ENCODE data around the gene TYROBP.
"Not testable (repeated sequence)": the region's sequence is repeated elsewhere in the genome, so short reads cannot be mapped to it uniquely, and the experiment has no call there.

The TYROBP gene

DNA sequence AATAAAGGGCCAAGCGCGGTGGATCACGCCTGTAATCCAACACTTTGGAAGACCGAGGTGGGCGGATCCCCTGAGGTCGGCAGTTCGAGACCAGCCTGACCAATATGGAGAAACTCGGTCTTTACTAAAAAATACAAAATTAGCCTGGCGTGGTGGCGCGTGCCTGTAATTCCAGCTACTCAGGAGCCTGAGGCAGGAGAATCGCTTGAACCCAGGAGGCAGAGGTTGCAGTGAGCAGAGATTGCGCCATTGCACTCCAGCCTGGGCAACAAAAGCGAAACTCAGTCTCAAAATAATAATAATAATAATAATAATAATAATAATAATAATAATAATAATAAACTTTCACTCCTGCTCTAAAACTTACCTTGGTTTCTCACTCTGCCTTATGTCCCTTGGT, 2.3 kb upstream of the TYROBP start:
- not testable (repeated sequence) for H3K4me3 ChIP-seq (ENCODE audit: low read length in 2 of 2); H3K4me1 ChIP-seq (ENCODE audit: control insufficient read depth in 2 of 2, insufficient read depth in 2 of 2, low read length in 2 of 2); H3K36me3 ChIP-seq (ENCODE audit: control insufficient read depth in 2 of 2, insufficient read depth in 2 of 2, low read length in 2 of 2); H3K27ac ChIP-seq (ENCODE audit: low read depth in 2 of 2, low read length in 2 of 2); H3K27me3 ChIP-seq (ENCODE audit: control insufficient read depth in 2 of 2, insufficient read depth in 2 of 2, low read length in 2 of 2); H3K9ac ChIP-seq (ENCODE audit: low read depth in 1 of 2, low read length in 2 of 2); H3K9me3 ChIP-seq (ENCODE audit: control insufficient read depth in 2 of 2, low read length in 2 of 2)

DNA sequence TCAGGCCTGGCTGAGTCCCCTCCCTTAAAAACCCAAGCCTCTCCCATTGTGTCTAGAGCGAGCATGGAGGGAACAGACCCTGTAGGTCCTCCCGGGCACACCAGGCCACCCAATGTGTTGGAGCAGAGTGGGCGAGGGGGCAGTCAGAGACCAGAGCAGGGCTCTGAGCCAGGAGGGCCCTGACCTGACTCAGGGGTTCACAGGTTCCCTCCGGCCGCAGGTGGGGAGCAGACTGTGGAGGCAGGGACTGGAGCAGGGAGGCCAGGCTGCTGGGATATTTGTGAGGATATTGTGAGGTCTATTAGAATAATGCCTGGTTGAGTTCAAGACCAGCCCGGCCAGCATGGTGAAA, 1.6 kb upstream of the TYROBP start:
- Histone ChIP-seq H3K9me3 (ENCODE audit: control insufficient read depth in 2 of 2, low read length in 2 of 2) (no peaks in the 10 kb centered on the region), H3K36me3 (ENCODE audit: control insufficient read depth in 2 of 2, insufficient read depth in 2 of 2, low read length in 2 of 2) (no peaks in the 10 kb centered on the region), H3K4me3 (ENCODE audit: low read length in 2 of 2) (no peak overlapping the region), H3K27me3 (ENCODE audit: control insufficient read depth in 2 of 2, insufficient read depth in 2 of 2, low read length in 2 of 2) (no peaks in the 10 kb centered on the region), H3K9ac (ENCODE audit: low read depth in 1 of 2, low read length in 2 of 2) (no peak overlapping the region), H3K27ac (ENCODE audit: low read depth in 2 of 2, low read length in 2 of 2) (peak overlapping the region; percentile 52 to 68), H3K4me1 (ENCODE audit: control insufficient read depth in 2 of 2, insufficient read depth in 2 of 2, low read length in 2 of 2) (peaks cover 2% of the 10 kb centered on the region in 2 donors)

DNA sequence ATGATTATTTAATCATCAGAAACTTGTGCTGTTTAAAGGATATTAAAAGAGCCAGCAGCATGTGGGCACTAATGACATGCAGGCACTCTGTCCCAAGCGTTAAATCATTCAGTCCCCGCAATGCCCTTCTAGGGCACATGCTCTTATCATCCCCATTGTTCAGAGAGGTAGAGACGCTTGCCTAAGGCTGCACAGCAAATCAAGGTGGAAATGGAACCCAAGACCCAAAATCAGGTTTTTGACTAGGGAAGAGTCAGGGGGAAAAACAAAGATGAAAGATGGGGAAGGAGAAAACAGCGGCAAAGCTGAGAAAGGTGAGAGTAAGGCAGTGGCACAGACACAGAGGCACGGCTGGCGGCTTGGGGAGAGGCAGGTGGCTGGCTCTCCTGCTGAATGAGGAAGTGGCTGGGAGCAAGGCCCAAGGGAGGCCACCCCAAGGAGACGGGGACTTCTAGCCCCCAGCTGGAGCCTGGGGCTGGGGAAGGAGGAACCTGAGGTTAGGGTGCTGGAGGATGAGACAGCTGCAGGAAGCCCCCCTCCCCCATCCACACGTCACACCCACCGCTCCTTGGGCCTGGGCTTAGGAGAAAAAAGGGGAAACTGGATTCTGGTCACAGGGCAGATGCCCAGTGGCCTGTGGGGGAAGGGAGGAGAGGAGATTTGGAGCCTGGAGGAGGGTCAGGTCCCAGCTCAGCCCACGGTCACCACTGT, 1.0 kb upstream of the TYROBP start:
- H3K27ac ChIP-seq (ENCODE audit: low read depth in 2 of 2, low read length in 2 of 2): peak overlapping the region; percentile 48 to 72
- H3K9ac ChIP-seq (ENCODE audit: low read depth in 1 of 2, low read length in 2 of 2): no peak overlapping the region
- H3K4me1 ChIP-seq (ENCODE audit: control insufficient read depth in 2 of 2, insufficient read depth in 2 of 2, low read length in 2 of 2): peaks cover 2% of the 10 kb centered on the region in 2 donors
- no peak overlapping the region for H3K4me3 ChIP-seq (ENCODE audit: low read length in 2 of 2)
- no peaks in the 10 kb centered on the region for H3K9me3 ChIP-seq (ENCODE audit: control insufficient read depth in 2 of 2, low read length in 2 of 2)
- no peaks in the 10 kb centered on the region for H3K36me3 ChIP-seq (ENCODE audit: control insufficient read depth in 2 of 2, insufficient read depth in 2 of 2, low read length in 2 of 2)
- no peaks in the 10 kb centered on the region for H3K27me3 ChIP-seq (ENCODE audit: control insufficient read depth in 2 of 2, insufficient read depth in 2 of 2, low read length in 2 of 2)

DNA sequence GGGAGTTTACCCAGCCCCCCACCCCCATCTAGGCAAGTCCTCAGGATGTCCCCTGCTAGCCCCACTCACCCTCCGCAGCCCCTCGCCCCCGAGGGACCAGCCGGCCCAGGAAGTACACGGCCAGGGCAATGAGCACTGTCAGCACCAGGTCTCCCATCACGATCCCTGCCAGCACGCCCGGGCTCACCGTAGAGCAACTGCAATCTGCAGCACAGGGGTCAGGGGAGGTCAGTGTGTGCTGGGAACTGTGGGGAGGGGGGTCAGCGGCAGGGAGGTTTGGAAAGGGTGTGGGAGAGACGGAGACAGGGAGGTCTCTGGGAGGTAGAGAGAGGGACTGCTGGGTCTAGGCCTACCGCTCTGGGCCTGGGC, 734 bp downstream of the TYROBP start:
- peak overlapping the region; percentile 50 to 72 for H3K27ac ChIP-seq (ENCODE audit: low read depth in 2 of 2, low read length in 2 of 2)
- H3K36me3 ChIP-seq (ENCODE audit: control insufficient read depth in 2 of 2, insufficient read depth in 2 of 2, low read length in 2 of 2): no peaks in the 10 kb centered on the region
- no peaks in the 10 kb centered on the region for H3K27me3 ChIP-seq (ENCODE audit: control insufficient read depth in 2 of 2, insufficient read depth in 2 of 2, low read length in 2 of 2)
- peak overlapping the region in 1 of 2 donors; percentile 54 for H3K9ac ChIP-seq (ENCODE audit: low read depth in 1 of 2, low read length in 2 of 2)
- peaks cover 2 to 5% of the 10 kb centered on the region in 2 donors for H3K4me1 ChIP-seq (ENCODE audit: control insufficient read depth in 2 of 2, insufficient read depth in 2 of 2, low read length in 2 of 2)
- H3K4me3 ChIP-seq (ENCODE audit: low read length in 2 of 2): peak overlapping the region in 1 of 2 donors; percentile 63
- no peaks in the 10 kb centered on the region for H3K9me3 ChIP-seq (ENCODE audit: control insufficient read depth in 2 of 2, low read length in 2 of 2)

DNA sequence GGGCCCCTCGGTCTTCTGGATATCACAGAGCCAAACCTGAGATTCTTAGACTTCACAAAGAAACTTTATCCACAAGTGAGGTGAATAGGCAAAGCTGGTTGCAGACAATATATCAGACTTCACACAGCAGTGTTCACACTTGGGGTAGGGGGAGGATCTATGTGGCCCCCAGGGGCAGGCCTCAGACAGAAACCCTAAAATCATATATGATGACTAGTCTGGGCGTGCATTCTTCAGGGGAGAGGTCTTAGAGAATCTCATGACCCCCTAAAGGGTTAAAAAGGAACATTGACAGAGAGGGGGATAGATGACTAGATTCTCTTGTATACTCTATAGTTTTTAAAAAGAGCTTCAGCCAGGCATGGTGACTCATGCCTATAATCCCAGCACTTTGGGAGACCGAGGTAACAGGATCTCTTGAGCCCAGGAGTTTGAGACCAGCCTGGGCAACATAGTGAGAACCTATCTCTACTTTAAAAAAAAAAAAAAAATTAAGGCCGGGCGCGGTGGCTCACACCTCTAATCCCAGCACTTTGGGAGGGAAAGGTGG, 2.8 kb downstream of the TYROBP start:
- Histone ChIP-seq H3K9me3 (ENCODE audit: control insufficient read depth in 2 of 2, low read length in 2 of 2) (no peaks in the 10 kb centered on the region), H3K4me1 (ENCODE audit: control insufficient read depth in 2 of 2, insufficient read depth in 2 of 2, low read length in 2 of 2) (peaks cover 2 to 10% of the 10 kb centered on the region in 2 donors), H3K27ac (ENCODE audit: low read depth in 2 of 2, low read length in 2 of 2) (peak overlapping the region in 1 of 2 donors; percentile 85), H3K9ac (ENCODE audit: low read depth in 1 of 2, low read length in 2 of 2) (no peak overlapping the region), H3K27me3 (ENCODE audit: control insufficient read depth in 2 of 2, insufficient read depth in 2 of 2, low read length in 2 of 2) (no peaks in the 10 kb centered on the region), H3K36me3 (ENCODE audit: control insufficient read depth in 2 of 2, insufficient read depth in 2 of 2, low read length in 2 of 2) (no peaks in the 10 kb centered on the region), H3K4me3 (ENCODE audit: low read length in 2 of 2) (no peak overlapping the region)

DNA sequence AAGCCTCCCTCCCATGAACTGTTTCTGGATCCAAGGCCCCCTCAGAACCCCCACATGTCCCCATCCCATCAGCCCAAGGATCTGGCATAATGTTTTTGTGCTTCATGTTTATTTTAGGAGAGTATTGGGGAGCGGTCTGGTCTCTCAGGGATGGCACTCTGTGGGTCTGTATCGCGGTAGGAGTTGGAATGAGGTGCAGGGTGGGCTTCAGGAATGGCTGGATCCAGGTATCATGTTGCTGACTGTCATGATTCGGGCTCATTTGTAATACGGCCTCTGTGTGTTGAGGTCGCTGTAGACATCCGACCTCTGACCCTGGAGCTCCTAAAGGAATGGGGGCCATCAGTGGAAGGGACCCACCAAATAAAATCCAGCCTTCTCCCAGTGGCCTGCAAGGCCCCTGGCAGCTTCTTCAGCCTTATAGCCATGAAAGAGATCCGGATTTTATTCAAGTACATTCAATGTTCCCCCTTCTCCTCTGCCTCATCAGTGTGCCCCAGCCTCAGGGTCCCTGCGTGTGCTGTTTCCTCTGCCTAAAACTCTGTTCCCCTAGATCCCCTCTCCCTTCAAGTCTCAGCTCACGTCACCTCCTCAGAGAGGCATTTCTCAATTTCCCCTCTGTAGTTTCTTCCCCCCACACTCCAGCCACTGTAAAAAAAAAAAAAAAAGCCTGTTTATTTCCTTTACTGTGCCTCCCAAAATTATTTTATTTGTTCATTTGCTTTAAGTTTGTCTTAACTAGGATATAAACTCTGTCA, 3.6 kb downstream of the TYROBP start:
- no peaks in the 10 kb centered on the region for H3K9me3 ChIP-seq (ENCODE audit: control insufficient read depth in 2 of 2, low read length in 2 of 2)
- no peak overlapping the region for H3K9ac ChIP-seq (ENCODE audit: low read depth in 1 of 2, low read length in 2 of 2)
- H3K27me3 ChIP-seq (ENCODE audit: control insufficient read depth in 2 of 2, insufficient read depth in 2 of 2, low read length in 2 of 2): no peaks in the 10 kb centered on the region
- H3K4me1 ChIP-seq (ENCODE audit: control insufficient read depth in 2 of 2, insufficient read depth in 2 of 2, low read length in 2 of 2): peaks cover 2 to 8% of the 10 kb centered on the region in 2 donors
- peak overlapping the region; percentile 41 to 85 for H3K27ac ChIP-seq (ENCODE audit: low read depth in 2 of 2, low read length in 2 of 2)
- no peak overlapping the region for H3K4me3 ChIP-seq (ENCODE audit: low read length in 2 of 2)
- no peaks in the 10 kb centered on the region for H3K36me3 ChIP-seq (ENCODE audit: control insufficient read depth in 2 of 2, insufficient read depth in 2 of 2, low read length in 2 of 2)

DNA sequence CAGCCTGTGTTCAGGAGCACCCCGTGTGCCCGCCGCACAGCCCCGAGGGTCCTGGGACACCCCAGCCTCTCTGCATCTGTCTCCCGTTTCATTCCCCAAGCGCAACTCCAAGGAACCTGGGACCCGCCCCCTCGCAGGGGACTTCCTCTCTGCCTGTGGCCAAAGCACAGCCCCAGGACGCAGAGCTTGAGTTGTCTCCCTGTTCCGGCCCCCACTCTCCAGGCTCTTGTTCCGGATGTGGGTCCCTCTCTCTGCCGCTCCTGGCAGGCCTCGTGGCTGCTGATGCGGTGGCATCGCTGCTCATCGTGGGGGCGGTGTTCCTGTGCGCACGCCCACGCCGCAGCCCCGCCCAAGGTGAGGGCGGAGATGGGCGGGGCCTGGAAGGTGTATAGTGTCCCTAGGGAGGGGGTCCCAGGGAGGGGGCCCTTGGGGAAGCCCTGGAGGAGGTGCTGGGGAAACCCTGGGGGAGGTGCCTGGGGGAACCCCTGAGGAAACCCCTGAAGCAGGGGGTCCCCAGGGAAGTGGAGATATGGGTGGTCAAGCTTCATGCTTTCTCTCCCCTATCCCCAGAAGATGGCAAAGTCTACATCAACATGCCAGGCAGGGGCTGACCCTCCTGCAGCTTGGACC, 4.4 kb downstream of the TYROBP start:
- Histone ChIP-seq H3K27me3 (ENCODE audit: control insufficient read depth in 2 of 2, insufficient read depth in 2 of 2, low read length in 2 of 2) (no peaks in the 10 kb centered on the region), H3K4me1 (ENCODE audit: control insufficient read depth in 2 of 2, insufficient read depth in 2 of 2, low read length in 2 of 2) (peaks cover 2 to 8% of the 10 kb centered on the region in 2 donors), H3K36me3 (ENCODE audit: control insufficient read depth in 2 of 2, insufficient read depth in 2 of 2, low read length in 2 of 2) (no peaks in the 10 kb centered on the region), H3K9ac (ENCODE audit: low read depth in 1 of 2, low read length in 2 of 2) (peak overlapping the region; percentile 36 to 41), H3K9me3 (ENCODE audit: control insufficient read depth in 2 of 2, low read length in 2 of 2) (no peaks in the 10 kb centered on the region), H3K4me3 (ENCODE audit: low read length in 2 of 2) (peak overlapping the region; percentile 6 to 60), H3K27ac (ENCODE audit: low read depth in 2 of 2, low read length in 2 of 2) (peak overlapping the region; percentile 64 to 85)

DNA sequence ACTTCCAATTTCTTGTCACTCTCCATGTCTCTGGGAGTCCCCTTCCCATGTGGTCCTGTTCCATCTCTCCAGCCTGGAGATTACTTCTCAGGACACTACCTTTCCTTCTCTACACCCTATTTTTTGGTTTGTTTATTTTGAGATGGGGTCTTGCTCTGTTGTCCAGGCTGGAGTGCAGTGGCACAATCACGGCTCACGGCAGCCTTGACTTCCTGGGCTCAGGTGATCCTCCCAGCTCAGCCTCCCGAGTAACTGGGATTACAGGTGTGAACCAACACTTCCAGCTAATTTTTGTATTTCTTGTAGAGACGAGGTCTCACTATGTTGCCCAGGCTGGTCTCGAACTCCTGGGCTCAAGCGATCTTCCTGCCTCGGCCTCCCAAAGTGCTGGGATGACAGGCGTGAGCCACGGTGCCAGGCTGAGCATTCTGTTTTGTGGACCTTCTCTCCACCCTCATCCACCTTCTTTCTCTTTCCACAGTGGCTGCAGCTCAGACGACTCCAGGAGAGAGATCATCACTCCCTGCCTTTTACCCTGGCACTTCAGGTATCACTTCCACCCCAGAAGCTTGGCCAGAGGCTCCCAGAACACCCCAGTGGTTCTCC, 5.1 kb downstream of the TYROBP start:
- Histone ChIP-seq H3K4me3 (ENCODE audit: low read length in 2 of 2) (peak overlapping the region; percentile 45 to 60), H3K27ac (ENCODE audit: low read depth in 2 of 2, low read length in 2 of 2) (peak overlapping the region; percentile 64 to 85), H3K4me1 (ENCODE audit: control insufficient read depth in 2 of 2, insufficient read depth in 2 of 2, low read length in 2 of 2) (peaks cover 8 to 11% of the 10 kb centered on the region in 2 donors), H3K27me3 (ENCODE audit: control insufficient read depth in 2 of 2, insufficient read depth in 2 of 2, low read length in 2 of 2) (no peaks in the 10 kb centered on the region), H3K9me3 (ENCODE audit: control insufficient read depth in 2 of 2, low read length in 2 of 2) (no peaks in the 10 kb centered on the region), H3K36me3 (ENCODE audit: control insufficient read depth in 2 of 2, insufficient read depth in 2 of 2, low read length in 2 of 2) (no peaks in the 10 kb centered on the region), H3K9ac (ENCODE audit: low read depth in 1 of 2, low read length in 2 of 2) (peak overlapping the region; percentile 36 to 41)

DNA sequence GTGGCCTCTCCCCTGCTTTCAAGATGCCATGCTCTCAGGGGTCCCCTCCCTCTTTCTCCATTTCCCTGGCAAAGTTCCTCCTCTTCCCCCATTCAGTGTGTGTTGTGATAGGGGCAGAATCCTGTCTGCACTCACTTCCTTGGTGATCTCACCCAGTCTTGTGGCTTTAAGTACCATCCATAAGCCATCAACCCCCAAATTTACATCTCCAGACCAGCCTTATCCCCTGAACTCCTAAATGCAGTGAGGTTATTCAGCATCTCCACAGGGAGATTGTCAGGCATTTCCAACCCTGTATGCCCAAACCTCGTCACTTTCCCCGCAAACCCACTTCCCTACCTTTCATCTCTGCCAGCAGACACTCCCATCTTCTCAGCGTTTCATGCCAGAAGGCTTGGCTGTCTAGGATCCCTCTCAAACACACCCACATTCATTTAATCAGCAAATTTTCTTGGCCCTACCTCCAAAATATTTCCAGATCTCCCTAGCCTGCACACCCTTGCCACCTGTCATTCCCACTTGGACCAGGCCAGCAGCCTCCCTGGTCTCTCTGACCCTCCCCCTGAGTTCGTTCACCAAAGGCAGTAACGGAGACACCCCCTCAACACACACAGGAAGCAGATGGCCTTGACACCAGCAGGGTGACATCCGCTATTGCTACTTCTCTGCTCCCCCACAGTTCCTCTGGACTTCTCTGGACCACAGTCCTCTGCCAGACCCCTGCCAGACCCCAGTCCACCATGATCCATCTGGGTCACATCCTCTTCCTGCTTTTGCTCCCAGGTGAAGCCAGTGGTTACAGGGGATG, 6.0 kb downstream of the TYROBP start, which contains the start of gene HCST:
HCST (plus strand) TSS at position 676 of the 808 bp plus-strand sequence; CDS start at position 741, 65 bp downstream.
- H3K4me3 ChIP-seq (ENCODE audit: low read length in 2 of 2): peak within 1 kb of the TSS; percentile 45 to 60
- H3K9ac ChIP-seq (ENCODE audit: low read depth in 1 of 2, low read length in 2 of 2): peak within 1 kb of the TSS; percentile 47

More for the DNA sequence above, 6.0 kb downstream of the TYROBP start, which contains the start of gene HCST:
- H3K27me3 ChIP-seq (ENCODE audit: control insufficient read depth in 2 of 2, insufficient read depth in 2 of 2, low read length in 2 of 2): no peaks in the 10 kb centered on the region
- peaks cover 0 to 4% of the 10 kb centered on the region in 2 donors for H3K36me3 ChIP-seq (ENCODE audit: control insufficient read depth in 2 of 2, insufficient read depth in 2 of 2, low read length in 2 of 2)
- peaks cover 10 to 12% of the 10 kb centered on the region in 2 donors for H3K4me1 ChIP-seq (ENCODE audit: control insufficient read depth in 2 of 2, insufficient read depth in 2 of 2, low read length in 2 of 2)
- no peaks in the 10 kb centered on the region for H3K9me3 ChIP-seq (ENCODE audit: control insufficient read depth in 2 of 2, low read length in 2 of 2)
- H3K27ac ChIP-seq (ENCODE audit: low read depth in 2 of 2, low read length in 2 of 2): peak within 1 kb of the TSS; percentile 64 to 85
